ENCODE data around the gene ABHD17A. TPM values are rescaled to one million over a fixed set of nuclear protein-coding genes. Genes with fewer than 3 reads are reported as not detected.

The ABHD17A gene
- total and polyA plus RNA-seq, 9 of the 15 experiments (the other 6 are each of a cell fraction or from before 2014, with no cell fraction given), result 0.04 to 135 (median 21.8) TPM; not detected in 1

DNA sequence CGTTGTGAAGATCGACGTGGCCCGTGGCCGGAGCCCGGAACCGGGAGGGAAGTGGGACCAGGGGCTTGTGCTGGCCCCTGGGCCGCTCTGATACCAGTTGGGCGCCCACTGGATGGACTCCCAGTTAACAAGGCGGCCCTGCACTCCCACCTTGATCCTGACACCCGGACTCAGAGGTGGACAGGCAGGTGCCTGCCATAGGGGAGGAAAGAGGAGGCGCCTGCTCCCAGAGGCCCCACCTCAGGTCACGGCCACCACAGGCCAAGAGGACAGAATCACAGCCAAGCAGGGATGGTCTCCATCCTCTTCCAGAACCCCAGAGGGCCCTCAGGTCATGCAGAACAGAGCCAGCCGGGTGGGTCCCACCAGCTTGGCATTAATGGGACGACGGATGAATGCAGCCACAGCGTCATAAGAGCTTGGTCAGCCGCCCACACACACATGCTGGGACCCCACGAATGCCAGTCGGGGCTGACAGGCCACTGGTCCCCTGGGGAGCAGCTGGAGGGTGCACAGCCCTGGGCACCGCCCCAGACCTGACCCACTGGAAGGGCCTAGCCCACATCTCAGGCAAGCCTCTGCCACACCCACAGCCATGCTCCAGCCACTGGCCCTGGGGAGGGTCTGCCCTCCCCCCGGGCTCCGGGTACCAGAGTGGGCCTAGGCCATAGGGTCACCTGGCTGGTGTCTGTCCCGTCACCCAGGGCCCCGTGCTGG lies 12.3 kb downstream of the ABHD17A start (continued):
- TF ChIP-seq FOXA3 (CRISPR knock-in tag; conservative IDR thresholded peaks at IDR 0.05 in 1 of 2, IDR thresholded peaks at IDR 0.05 in 1 of 2) (0 out of 4 replicates have a peak, but pooled peaks of 1 of the 2 experiments have one; percentile 33), MTA1 (IDR thresholded peaks at IDR 0.05; ENCODE audit: borderline replicate concordance) (no peak), TRIM24 (IDR thresholded peaks at IDR 0.05) (no peak), MGA (IDR thresholded peaks at IDR 0.05) (no peak), PML (IDR thresholded peaks at IDR 0.05; ENCODE audit: low read length) (no peak), DMBX1 (CRISPR knock-in tag; IDR thresholded peaks at IDR 0.05; ENCODE audit: borderline replicate concordance) (no peak), TAF15 (IDR thresholded peaks at IDR 0.05; ENCODE audit: low read depth, low read length) (no peak), GTF2F1 (IDR thresholded peaks at IDR 0.05; ENCODE audit: low read depth, low read length) (no peak), E2F5 (CRISPR knock-in tag; IDR thresholded peaks at IDR 0.05) (no peak), ARID4B (CRISPR knock-in tag; IDR thresholded peaks at IDR 0.05) (0 out of 2 replicates have a peak, but pooled peaks have one; percentile 23), XRCC3 (IDR thresholded peaks at IDR 0.05) (no peak)

Measured in K562 (cell line).